ENCODE data around the gene KCNMB1.

KCNMB1 gene, protein sequence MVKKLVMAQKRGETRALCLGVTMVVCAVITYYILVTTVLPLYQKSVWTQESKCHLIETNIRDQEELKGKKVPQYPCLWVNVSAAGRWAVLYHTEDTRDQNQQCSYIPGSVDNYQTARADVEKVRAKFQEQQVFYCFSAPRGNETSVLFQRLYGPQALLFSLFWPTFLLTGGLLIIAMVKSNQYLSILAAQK

DNA sequence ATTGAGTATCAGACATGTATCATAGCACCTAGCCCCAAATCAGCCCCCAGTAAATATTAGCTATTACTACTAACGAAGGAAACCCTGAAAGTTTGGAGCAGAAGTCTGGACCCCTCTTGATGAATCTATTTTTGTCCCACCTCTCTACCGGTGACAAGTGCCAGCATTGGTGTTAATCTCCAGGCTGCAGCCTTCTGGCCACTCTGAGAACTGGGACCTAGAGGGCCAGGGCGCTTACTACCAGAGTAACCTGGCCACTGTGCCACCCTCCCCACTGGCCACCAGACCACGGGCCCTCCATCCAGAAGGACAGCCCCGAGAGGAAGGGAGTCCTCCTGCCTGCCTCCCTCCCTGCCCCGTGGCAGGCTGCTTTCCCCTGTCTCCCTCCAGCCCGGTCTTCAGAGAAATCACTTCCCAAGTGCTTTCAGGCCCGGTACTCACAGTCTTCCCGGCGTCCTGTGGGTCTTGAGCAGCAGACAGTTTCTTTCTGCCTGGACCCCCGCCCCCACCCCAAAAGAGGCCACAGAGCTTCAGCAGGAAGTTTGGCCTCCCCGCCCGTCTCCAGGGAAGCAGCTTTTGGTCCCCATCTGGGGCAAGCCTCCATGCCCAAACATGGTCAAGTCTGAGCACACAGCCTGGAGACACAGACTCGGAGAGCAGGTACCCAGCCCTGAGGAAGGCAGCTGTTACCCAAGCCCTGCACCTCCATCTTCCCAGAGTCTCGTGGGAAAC is at the start of gene KCNMB1:
Gene KCNMB1, minus strand, starts transcription at position 550 of the 732 bp plus-strand sequence. CDS start 3,920 bp downstream, outside the sequence.
- peak; percentile 60 for DNase-seq

DNA sequence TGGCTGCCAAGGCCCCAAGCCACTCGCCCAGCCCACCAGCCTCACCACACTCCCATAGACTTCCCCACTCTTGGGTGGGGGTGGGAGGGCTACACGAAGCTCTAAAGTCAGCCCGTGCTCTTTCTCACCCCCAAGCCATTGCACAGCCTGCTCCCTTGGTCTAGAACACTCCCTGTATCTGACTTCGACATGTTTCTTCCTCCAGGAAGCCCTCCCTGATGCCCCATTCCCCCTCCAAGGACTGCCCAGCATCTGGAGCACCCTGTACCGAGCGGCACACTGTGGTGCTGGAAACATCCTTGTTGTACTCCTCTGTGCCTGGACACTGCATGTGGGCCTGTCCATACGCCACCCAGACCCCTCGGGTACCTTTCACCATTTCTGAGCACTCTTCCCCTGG is 49.4 kb upstream of the KCNMB1 start:
- DNase-seq, result no peak

DNA sequence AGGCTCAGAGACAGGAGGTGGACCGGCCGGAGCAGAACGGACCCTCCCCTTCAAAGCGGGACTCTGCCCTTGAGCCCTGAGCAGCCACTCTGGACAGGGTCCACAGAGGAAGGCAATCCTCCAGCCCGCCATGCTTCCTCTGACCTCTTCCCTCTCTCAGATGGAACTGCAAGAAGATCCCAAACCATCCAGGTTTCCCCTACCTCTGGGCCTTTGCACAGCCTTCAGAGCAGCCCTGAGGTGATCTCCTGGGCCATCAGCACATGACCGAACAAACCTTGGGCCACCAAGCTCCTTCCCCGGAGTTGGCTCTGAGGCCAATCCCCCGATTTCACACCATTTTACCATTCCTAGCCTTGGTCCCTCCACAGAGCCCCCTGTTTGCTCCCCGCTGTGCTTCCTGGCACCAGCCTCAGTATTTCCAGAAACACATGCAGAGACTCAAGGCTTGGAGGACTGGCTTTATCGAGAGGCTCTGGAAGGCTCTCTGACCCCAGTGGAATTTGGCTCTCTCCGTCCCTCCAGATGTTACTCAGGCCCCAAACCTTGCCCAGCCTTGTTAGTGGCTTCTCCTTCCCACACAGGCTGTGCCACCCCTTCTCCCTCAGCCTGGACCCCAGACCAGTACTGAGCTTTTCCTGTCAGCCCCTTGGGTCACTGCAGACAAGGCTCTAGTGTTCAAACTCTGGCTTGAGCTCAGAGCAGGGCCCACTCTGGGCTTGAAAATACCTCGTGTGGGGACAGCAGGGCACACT is 48.6 kb upstream of the KCNMB1 start:
- no peak for DNase-seq

DNA sequence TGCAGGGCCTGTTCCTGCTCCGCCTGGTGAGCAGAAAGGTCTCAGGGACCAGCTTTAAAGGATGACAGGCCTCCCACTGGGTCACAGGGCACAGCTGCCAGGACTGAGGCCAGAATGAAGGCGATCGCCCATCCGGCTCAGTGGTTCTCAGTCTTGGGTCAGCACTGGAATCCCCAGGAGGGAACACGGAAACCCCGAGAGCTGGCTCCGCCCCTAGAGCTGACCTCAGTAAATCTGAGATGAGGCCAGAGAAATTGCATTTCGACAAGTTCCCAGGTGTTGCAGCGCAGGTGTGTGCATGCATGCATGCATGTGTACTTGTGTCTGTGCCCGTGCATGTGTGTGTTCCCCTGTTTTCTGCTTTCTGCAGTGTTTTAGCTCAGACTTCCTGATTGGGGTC is 47.2 kb upstream of the KCNMB1 start:
- DNase-seq, result no peak

DNA sequence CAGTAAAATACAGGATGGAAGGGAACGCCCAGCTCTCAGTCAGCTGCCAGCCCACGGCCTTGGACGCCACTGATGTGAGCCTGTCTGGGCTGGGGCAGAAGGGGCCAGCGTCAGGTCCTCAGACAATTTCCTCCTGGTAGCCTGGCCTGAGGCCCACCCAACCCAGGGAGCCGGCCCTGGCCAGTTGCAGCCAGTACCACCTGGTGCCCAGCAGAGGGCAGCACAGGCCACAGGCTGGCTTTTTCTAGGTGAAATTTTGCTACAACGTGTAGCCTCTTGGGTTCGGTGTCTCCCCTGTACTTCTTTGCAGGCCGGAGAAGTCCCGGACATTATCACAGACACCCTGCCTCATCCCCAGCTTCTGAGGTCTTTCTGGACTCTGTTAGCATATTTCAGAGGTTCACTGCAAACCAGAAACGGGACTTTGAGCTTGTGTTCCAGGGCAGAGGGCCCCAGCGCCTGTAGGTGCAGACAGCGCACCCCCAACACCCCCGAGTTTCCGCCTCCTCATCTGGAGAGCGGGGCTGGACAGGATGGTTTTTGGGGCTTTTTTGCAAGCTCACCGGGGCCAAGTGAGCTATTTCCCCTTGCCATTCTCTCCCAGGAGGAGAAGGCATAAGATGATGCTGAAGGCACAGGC is 45.9 kb upstream of the KCNMB1 start:
- peak; percentile 11 for DNase-seq

DNA sequence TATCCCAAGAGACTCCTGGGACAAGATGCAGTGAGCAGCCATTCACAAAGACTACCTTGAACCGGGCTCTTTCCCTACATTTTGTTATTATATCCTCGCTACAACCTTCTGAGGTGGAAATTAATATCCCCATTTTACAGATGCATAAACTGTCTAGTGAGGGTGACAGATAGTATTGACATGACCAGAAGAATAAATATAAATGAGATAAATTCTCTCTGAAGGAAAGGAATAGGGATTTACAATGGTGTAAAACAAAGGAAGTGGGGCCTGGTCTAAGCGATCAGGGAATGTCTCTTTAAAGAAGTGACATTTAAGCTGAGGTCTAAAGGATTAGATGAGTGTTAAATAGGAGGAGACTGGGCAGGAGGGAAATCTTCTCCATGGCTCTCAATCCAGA is 43.5 kb upstream of the KCNMB1 start:
- no peak for DNase-seq

DNA sequence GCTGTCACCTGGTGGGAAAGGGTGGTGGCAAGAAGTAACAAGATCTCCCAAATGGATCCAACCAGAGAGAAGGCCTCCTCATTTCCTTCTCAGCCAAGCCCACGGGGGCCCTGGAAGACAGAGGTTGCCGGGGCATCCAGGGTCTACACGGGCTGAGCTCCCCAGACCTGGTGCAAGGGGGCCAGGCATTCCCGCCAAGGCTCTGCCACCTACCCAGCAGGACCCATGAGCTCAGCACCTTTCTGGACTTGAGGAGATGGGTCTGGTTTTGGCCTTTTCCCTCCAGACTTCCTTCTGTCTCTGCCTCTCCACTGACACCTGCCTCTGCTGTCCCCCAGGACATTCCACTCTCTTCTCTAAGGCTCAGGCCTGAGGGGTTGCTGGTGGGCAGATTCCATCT is 42.4 kb upstream of the KCNMB1 start:
- no peak for DNase-seq

DNA sequence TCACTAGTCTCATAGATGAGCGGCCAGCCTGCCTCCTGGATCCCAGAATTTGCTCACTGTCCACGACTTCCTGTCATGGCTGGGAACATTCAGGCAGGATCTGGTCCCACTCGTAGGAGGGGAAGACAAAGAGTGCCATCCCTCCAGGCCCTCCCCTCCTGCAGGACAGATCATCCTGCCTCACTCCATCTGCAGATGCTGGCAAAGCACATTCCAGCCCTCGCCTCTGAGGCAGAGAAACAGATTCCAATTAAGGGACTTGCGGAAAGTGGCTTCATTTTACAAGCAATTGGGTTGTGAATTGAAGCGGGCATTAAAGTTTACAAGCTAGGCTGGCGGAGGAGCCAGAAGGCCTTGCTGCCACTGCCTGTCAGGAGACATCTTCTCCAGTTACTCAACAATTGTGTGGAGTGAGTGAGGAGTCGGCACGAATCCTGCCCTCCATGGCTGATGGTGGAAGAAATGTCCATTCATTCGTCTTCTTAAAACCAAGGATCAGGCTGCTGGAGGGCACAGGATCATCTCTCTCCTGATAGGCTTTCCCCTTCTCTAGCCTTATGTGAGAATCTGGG is 41.8 kb upstream of the KCNMB1 start:
- peak; percentile 71 for DNase-seq

DNA sequence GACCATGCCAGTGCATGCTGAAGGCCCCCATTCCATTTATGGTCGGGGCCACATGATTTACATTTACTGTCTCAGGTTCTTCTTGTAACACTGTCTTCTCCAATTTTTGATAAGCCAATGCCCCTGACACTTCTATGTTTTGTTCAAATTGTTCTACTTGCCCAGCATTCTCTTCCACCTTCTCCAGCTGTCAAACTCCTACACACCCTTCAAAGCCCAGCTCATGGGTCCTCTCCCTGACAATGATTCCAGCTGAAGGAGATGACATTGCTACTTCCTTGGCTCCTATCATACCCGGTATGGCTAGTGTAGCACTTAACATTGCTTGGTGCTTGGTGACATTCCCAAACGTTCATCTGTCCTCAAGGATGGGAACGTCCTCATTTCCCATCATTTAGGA is 41.1 kb upstream of the KCNMB1 start:
- DNase-seq, result no peak

DNA sequence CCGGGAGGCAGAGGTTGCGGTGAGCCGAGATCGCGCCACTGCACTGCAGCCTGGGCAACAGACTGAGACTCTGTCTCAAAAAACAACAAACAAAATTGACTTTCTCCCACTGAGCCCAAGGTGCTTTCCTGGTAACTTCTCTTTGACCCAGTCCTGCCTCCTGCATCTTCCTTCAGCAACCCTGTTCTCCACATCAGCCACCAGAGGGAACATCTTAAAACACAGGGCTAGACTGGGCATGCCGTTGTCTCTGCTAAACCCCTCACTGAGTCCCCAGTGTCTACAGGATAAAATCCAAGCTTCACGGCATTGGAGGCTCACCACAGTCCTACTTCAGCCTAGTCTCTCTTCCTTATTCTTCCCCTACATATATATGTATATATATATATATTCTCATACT is 39.8 kb upstream of the KCNMB1 start:
- no peak for DNase-seq

DNA sequence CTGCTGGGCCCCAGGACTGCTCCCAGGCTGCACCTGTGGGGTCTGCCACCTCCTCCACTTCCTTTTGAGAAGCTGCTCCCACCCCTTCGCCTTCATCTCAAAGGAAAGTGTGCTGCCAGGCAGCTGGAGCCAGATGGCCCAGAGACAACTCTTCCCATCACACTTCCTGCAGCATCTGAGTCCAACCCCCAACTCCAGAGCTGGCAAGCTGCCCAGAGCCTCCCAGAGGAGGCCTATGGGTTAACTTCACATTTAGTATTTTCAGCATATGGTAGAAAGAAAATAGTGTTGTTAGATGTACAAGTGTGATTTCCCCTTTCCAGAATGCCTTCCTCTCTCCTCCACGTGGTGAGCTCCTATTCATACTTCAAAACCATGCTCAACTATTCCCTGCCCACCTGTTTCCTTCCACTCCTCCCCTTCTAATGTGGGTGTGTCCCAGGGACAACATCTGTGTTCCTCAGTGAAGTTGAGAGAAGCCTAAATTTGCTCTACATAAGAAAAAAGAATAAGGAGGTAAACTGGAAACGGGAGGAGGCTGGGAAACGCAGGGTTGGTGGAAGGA is 38.6 kb upstream of the KCNMB1 start:
- peak; percentile 89 for DNase-seq

DNA sequence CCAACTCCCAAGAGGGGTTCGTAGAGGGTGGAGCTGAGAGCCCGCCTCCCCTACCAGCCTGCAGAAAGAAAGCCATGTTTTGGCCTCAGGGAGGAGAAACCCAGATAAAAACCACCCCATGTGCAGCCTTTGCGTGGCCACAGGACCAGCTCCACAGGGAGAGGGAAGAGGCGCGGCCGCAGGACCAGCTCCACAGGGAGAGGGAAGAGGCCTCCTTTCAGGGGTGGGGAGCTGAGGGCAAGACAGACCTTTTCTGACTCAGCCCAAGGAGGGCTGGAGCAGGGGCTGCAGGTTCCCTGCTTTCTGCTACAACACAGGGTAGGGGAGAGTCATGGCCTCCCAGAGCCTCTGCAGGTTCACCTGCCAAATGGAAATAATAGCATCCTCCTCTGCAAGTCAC is 37.6 kb upstream of the KCNMB1 start:
- DNase-seq, result no peak

DNA sequence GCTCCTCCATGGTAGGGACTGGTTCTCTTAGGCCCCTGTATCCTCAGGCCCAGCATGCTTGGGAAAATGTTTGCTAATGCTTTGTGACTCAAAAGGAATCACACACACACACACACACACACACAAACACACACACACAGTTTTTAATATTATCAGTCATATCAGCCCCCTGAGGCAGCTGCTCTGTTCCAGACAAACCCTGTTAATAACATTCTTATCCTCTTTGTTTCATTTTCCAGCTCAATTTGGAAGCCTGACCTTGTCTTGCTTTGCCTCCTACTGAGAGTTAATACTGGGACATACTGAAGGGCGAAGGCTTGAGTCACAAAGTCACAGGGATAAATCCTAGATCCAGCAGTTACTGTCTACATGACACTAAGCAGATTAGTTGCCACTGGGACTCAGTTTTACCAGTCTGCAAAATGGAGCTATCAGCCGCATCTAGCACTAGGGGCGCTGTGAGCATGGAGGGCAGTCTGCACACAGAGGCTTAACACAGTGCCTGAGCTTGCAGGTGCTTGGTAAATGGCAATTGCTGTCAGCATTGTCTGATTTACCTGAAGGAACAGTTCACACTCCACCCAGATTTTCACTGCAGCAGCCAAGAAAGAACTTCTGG is 37.1 kb upstream of the KCNMB1 start:
- DNase-seq, result peak; percentile 79

DNA sequence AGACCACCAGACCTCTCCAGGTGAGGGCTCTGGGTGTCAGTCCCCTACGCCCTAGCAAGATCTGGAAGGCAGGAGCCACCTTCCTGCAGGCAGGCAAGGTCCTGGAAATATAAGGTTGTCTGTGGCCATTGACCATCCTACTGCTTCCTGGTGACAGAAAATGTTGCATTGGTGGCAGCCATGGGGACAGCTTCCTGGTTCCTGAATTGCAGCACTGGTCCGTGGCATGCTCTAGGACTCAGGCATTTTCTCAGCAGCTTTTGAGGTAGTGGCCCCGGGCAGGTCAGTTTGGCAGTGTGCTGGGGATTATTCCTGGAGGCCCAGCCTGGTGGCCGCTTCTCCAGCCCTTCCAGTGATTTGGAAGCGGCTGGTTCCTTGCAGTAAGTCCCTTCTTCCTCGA is 36.6 kb upstream of the KCNMB1 start:
- no peak for DNase-seq

DNA sequence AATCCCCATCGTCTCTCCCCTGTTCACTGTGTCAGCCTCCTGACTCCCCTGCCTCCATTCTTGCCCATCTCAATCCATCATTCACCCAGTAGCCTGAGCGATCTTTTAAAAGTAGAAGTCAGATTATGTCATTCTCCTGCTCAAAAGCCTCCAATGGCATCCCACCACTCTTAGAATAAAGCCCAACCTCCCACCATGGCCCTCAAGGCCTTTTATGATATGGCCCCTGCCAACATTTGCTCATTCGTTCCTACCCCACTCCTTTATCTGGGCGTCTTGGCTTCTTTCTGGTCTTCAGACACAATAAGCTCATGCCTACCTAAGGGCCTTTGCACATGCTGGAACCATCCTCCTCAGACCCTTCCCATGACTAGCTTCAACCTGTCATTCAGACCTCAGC is 35.5 kb upstream of the KCNMB1 start:
- DNase-seq, result no peak

DNA sequence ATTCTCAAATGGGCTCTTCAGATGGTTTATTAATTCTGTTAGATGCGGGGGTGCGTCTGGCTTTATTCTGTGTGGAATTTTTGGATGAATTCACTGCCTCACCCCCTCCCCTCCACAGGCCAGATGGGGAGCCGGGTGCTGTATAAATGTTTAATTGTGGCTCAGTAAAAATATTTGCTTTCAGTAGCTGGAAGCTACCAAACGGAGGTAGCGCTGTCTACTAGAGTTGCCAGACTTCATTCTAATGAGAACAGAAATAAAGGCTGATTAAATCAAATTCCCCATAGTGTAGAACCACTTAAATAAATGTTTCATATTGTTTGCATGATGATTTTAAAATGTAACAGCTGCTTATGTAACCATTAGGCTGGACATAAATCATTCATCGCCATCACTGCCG is 34.5 kb upstream of the KCNMB1 start:
- DNase-seq, result peak; percentile 44

DNA sequence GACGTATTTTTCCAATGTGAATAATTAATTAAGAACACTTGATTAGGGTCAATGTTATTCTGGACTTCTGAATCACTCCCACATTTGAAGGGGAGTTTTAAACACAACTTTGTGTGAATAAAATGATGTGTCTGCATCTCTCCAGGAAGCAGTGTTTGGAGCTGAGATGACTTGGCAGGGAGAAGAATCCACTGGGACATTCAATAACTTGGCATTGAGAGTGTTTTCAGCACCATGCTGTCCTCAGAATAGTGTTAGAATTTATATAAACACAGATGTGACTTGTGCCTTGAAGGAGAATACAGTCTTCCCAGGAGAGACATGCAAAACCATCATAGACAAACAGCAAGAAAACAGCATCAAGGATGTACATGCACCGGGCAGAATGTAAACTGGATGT is 32.7 kb upstream of the KCNMB1 start:
- no peak for DNase-seq

DNA sequence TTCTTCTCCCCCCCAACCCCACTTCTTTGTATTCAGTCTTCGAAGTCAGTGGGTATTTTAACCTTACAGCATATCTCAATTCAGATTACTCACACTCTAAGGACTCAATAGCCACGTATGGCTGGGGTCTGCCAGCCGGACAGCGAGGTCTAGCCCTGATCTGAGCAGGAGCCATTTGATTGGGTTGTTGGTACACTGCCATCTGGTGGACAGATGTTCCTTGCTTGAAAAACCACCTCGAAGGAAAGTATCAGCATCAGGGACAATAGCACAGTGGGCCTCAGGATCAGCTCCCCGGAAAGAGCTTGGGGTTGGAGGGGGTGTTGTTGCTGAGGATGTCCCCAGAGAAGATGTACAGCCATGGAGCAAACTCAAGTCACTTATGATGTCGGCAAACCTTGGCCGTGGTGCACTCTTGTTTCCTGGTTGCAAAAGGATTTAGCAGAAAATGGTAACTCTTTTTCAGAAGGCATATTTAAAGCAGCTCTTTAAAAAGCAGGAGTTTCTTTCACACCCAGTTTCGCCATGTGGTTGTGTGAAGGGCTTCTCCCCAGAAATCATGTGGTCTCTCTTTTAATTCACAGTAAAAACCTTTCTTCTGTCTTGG is 31.7 kb upstream of the KCNMB1 start:
- DNase-seq, result peak; percentile 43

DNA sequence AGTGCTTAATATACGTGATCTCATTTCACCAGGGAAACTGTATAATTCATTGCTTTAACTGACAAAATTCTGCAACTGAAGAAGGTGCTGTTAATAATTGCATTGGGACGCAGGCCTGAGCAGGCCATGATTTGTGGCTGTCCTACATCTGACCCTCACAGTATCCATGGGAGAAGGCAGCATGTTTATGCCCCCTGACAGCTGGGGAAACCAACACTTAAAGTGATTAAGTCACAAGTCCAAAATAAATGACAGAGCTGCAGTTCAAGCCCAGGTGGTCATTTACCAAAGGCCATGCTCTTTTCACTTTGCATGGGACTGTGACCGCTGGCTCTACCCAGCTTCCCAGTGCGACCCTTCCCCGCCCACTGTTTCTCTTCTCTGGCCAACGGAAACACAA is 30.5 kb upstream of the KCNMB1 start:
- no peak for DNase-seq

DNA sequence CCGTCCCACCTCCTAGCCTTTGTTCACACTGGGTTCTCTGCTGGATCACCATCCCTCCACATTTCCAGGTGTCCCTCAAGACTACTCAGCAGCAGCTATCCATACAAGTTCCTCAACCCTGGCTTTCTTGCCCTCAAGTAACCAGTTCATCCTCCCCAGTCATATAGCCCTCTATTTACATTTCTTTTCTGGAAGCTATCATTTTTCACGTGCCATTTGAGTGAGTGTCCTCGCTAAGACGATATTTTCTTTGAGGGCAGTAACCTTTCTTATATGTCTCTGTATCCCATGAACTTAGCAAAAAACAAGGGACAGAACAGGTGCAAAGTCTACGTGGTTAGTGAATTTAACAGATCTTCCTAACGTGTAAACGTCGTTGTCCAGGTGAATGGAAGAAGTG is 29.6 kb upstream of the KCNMB1 start:
- DNase-seq, result no peak

DNA sequence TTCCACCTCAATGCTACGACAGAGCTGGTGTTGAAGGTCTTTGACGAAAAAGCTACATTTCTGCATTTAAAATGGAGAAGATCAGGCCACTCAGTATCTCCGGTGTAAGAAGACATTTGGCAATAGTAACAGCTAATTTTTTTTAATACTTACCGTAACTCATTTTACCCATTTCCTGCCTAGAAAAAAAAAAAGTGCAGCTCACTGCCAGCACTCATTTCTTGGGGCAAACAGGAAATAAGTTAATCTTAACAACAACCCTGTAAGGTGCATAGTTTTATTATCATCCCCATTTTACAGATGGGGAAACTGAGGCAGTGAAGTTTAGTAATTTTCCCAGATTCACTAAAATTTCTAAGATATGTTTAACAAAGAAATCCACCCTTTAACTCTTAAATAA is 27.4 kb upstream of the KCNMB1 start:
- no peak for DNase-seq

DNA sequence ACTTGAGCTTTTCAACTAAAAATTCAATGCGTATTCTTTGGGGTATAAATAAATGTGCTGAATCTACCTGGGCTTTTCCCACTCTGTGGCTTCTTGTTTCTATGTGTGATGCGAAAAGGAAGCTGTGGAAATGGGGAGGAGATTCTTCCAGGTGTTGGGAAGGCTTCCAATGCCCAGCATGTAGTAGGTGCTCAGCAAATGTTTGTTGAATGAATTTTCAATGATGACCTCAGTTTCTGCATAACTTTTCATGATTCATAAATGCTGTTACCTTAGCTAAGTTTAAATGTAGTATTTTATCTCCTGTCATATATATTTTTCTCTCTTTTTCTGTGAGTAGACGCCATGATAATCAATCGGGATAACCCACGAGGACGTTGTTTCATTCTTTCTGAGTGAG is 25.6 kb upstream of the KCNMB1 start:
- no peak for DNase-seq
